CD4-positive, alpha-beta T cell treated with Interleukin-12 subunit alpha and Interleukin-12 subunit beta, for 1 hour (primary cell): ENCODE results near the gene UBE3A.

Experiments used
- DNase-seq: peaks from one replicate; pipeline ENCODE4 v3.0.0-alpha.2; 2020

UBE3A gene

DNA sequence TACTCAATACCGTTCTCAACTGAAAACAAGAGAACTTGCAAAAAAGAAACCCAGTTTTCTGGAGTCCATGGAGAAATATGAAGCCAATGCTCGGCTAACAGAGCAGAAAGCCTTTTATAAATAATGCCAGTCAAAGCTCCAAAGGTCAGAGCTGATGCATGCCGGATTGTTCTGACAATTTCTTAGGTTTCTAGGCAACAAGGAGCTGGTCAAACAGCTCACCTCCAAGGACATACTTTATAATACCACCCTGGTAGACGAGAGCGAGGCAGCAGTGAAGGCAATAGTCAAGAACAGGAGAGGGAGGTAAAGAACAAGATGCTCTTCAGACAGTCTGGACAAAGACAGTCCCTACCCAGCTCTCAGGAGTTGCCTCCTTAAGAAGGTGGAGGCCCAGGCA lies 111.1 kb downstream of the UBE3A start:
- no peak for DNase-seq

DNA sequence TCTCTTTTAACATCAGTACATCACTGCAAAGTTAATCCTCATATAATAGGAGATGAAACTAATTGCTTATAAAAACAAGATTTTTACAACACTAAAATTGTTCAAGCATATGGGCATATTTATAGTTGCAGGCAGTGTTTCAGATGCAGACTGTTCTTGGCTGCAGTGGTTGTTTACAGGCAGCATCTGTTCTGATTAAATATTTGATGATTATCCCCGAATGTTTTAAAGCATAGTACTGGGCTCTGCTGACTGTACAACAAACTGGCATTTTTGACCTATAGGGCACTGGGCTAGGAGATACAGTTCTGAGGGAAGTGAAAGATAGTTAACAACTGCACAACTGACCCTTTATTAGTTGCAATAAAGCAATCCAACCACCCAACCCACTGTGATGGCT lies 113.6 kb downstream of the UBE3A start:
- no peak for DNase-seq

DNA sequence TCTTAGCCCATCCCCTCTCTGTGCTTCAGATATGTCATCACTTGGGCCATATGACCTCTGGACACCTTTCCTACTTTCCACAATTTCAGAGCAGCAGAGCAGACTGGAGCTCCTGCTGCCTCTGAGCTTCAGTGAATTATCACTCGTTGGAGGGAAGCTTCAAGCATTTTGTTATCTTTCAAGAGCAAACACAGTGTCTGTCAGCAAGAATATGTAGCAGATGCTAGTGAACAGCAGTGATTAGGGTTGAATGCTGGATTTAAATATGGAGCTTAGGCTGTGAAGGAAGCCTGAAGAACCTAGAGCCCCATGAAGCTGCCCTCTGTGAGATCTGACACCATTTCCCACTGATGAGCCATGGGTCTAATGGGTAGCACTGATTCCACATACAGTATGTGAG lies 115.4 kb downstream of the UBE3A start:
- no peak for DNase-seq

DNA sequence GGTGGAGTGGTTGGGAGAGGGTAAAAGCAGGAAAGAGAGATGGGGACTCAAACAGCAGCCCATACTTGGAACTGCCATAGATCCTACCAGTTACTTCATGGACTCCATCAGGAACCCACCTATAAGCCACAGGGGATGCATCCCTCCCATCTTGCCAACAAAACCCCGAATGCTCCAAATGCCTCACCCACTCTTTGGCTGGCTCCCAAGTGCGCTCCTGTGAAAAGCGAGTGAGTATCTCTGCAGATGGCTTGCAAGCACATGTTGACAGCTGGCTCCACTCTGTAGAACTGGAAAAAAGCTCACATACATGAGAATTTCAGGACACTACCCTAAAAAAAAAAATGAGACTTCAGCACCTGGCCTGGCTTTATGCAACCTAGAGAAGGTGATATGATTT lies 151.0 kb downstream of the UBE3A start:
- no peak for DNase-seq
